ENCODE data around the gene FLYWCH2. TPM values are rescaled to one million over a fixed set of nuclear protein-coding genes. Genes with fewer than 3 reads are reported as not detected.

FLYWCH2 gene
- 54.1 TPM for total RNA-seq

- DNase-seq (ENCODE audit: low read depth in 2 of 3, low spot score in 2 of 3), result peak; percentile 99 to 100 (median 99)
Measured at GRCh38 chr16:2882650-2883457, at the start of gene FLYWCH2. Gene FLYWCH2 (plus strand): TSS chr16:2883215. CDS start chr16:2896450, 13,235 bp downstream.

- no peak for DNase-seq (ENCODE audit: low read depth in 2 of 3, low spot score in 2 of 3)
Measured at GRCh38 chr16:2833776-2834175, 49.2 kb upstream of the FLYWCH2 start.

GRCh38 chr16:2834968-2835367 lies 48.0 kb upstream of the FLYWCH2 start:
- no peak for DNase-seq (ENCODE audit: low read depth in 2 of 3, low spot score in 2 of 3)

GRCh38 chr16:2835638-2836493 lies 47.1 kb upstream of the FLYWCH2 start:
- no peak for DNase-seq (ENCODE audit: low read depth in 2 of 3, low spot score in 2 of 3)

GRCh38 chr16:2836646-2837508 lies 46.1 kb upstream of the FLYWCH2 start:
- no peak for DNase-seq (ENCODE audit: low read depth in 2 of 3, low spot score in 2 of 3)

- DNase-seq (ENCODE audit: low read depth in 2 of 3, low spot score in 2 of 3), result peak in 2 of 3 donors; percentile 71 to 80
Measured at GRCh38 chr16:2838928-2839327, 44.1 kb upstream of the FLYWCH2 start.

- no peak for DNase-seq (ENCODE audit: low read depth in 2 of 3, low spot score in 2 of 3)
Measured at GRCh38 chr16:2839650-2840450, 43.2 kb upstream of the FLYWCH2 start.

GRCh38 chr16:2840914-2841313 lies 42.1 kb upstream of the FLYWCH2 start:
- DNase-seq (ENCODE audit: low read depth in 2 of 3, low spot score in 2 of 3), result no peak

- DNase-seq (ENCODE audit: low read depth in 2 of 3, low spot score in 2 of 3), result no peak
Measured at GRCh38 chr16:2841606-2842339, 41.2 kb upstream of the FLYWCH2 start.

GRCh38 chr16:2842340-2843000 lies 40.5 kb upstream of the FLYWCH2 start:
- DNase-seq (ENCODE audit: low read depth in 2 of 3, low spot score in 2 of 3), result peak; percentile 34 to 54 (median 46)

- DNase-seq (ENCODE audit: low read depth in 2 of 3, low spot score in 2 of 3), result no peak
Measured at GRCh38 chr16:2843526-2843925, 39.5 kb upstream of the FLYWCH2 start.

GRCh38 chr16:2845116-2845515 lies 37.9 kb upstream of the FLYWCH2 start:
- DNase-seq (ENCODE audit: low read depth in 2 of 3, low spot score in 2 of 3), result no peak

- DNase-seq (ENCODE audit: low read depth in 2 of 3, low spot score in 2 of 3), result no peak
Measured at GRCh38 chr16:2846511-2847310, 36.3 kb upstream of the FLYWCH2 start.

GRCh38 chr16:2848933-2849725 lies 33.9 kb upstream of the FLYWCH2 start:
- no peak for DNase-seq (ENCODE audit: low read depth in 2 of 3, low spot score in 2 of 3)

GRCh38 chr16:2852003-2852730 lies 30.8 kb upstream of the FLYWCH2 start:
- no peak for DNase-seq (ENCODE audit: low read depth in 2 of 3, low spot score in 2 of 3)

GRCh38 chr16:2852731-2853507 lies 30.1 kb upstream of the FLYWCH2 start:
- no peak for DNase-seq (ENCODE audit: low read depth in 2 of 3, low spot score in 2 of 3)

Measured in hematopoietic multipotent progenitor cell (in vitro differentiated cells).